ENCODE results near the gene TAS2R41. TPM values are rescaled to one million over a fixed set of nuclear protein-coding genes. Genes with fewer than 3 reads are reported as not detected.

TAS2R41 gene
- total and polyA plus RNA-seq, 2 of the 13 experiments (the other 11 are each of a cell fraction or from before 2014, with no cell fraction given), result not detected

- TF ChIP-seq BCL3 (CRISPR knock-in tag; IDR thresholded peaks at IDR 0.05) (no peak), E2F5 (CRISPR knock-in tag; conservative IDR thresholded peaks at IDR 0.05) (no peak), IRX3 (CRISPR knock-in tag; IDR thresholded peaks at IDR 0.05; ENCODE audit: borderline replicate concordance, low read depth) (no peak), THAP11 (CRISPR knock-in tag; IDR thresholded peaks at IDR 0.05) (no peak), CBX5 (CRISPR knock-in tag; IDR thresholded peaks at IDR 0.05; ENCODE audit: borderline replicate concordance) (no peak), ONECUT2 (CRISPR knock-in tag; IDR thresholded peaks at IDR 0.05) (no peak), NFE2L1 (CRISPR knock-in tag; IDR thresholded peaks at IDR 0.05; ENCODE audit: borderline replicate concordance) (no peak)
- no TSS peak for BruUV-seq (replicated peaks)
- no peaks in the 10 kb centered on the region for H3K4me1 ChIP-seq (ENCODE audit: insufficient read depth, low read length)
- ChIA-PET CTCF (ENCODE audit: low intra/inter-chr PET ratio, low total read pairs) (no interaction called here), POLR2A (no interaction called here)
- ATAC-seq, result no peak
- H3K9me3 ChIP-seq (ENCODE audit: low read length), result no peaks in the 10 kb centered on the region
- H3K4me3 ChIP-seq (replicated peaks in 1 of 3; ENCODE audit: insufficient read depth in 1 of 3, low read depth in 2 of 3, low read length in 3 of 3), result no peak overlapping the region
- intact Hi-C loops (cut with micrococcal nuclease; ENCODE audit: unreplicated experiment), result no loop called here
- no peaks in the 10 kb centered on the region for H3K27me3 ChIP-seq (ENCODE audit: control insufficient read depth in 1 of 2, insufficient read depth in 2 of 2, low read length in 2 of 2)
- no peak overlapping the region for H3K27ac ChIP-seq (ENCODE audit: extremely low read length, insufficient read depth, low read length)
- no peak overlapping the region for H3K4me2 ChIP-seq (ENCODE audit: low read depth, low read length)
- in situ Hi-C loops (cut with HindIII; ENCODE audit: extremely low pct_ligation_motif_present, low pct_unique_long_range_greater_than_20kb), result no loop called here
- no peaks in the 10 kb centered on the region for H4K20me1 ChIP-seq (ENCODE audit: insufficient read depth, low read length)
- whole genome bisulfite sequencing (ENCODE audit: low lambda C conversion rate), result 4% methylated on average over 4 of the region's 4 CpGs
- H3K9ac ChIP-seq (ENCODE audit: insufficient read depth, low read depth, low read length), result no peak overlapping the region
- FAIRE-seq, result no peak
- H2AFZ ChIP-seq (ENCODE audit: low read length), result no peak overlapping the region
- no peak for DNase-seq (ENCODE audit: low spot score)
- H3K36me3 ChIP-seq (replicated peaks in 1 of 2; ENCODE audit: control insufficient read depth in 1 of 2, insufficient read depth in 2 of 2, low read length in 2 of 2), result no peaks in the 10 kb centered on the region
- no peaks in the 10 kb centered on the region for H3K79me2 ChIP-seq (ENCODE audit: insufficient read depth, low read length)
These were observed 19.5 kb downstream of the TAS2R41 start for GRCh38 chr7:143497008-143497795.
